ENCODE results near the gene PLAC1. TPM values are rescaled to one million over a fixed set of nuclear protein-coding genes. Genes with fewer than 3 reads are reported as not detected.

The PLAC1 gene
- total RNA-seq, 1 experiment from 2014 or later, result 0.51 TPM

DNA sequence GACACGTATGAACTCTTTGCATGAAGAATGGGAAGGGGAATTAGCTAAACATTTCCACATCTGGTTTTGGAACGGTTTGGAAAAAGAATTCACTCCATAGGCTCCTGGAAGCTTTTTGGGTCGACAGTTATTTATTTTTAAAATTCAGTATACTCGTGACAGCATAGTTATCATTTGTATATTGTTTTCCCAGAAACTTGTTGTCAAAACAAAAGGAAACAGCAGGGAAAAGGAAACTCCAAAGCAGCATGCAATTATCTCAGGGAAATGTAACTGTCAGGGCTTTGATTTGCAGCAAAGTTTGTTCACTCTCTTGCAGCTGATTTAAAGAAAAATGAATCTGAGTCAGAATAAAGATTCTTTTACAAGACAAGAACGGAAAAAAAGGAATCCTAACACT lies 86.5 kb downstream of the PLAC1 start:
- DNase-seq (ENCODE audit: low read depth, low spot score), result no peak
- Histone ChIP-seq H3K27me3 (ENCODE audit: control insufficient read depth, insufficient read depth, low read length) (no peaks in the 10 kb centered on the region), H3K27ac (ENCODE audit: low read length) (peak overlapping the region; percentile 60), H3K36me3 (ENCODE audit: control insufficient read depth, insufficient read depth, low read length) (no peaks in the 10 kb centered on the region), H3K4me1 (ENCODE audit: control insufficient read depth, insufficient read depth, low read length) (peaks cover 51% of the 10 kb centered on the region), H3K9me3 (ENCODE audit: control insufficient read depth, insufficient read depth, low read depth, low read length) (no peaks in the 10 kb centered on the region), H3K4me3 (ENCODE audit: low read depth in 2 of 2, low read length in 2 of 2) (no peak overlapping the region)
- CTCF ChIA-PET, result no interaction called here
- no peak for ATAC-seq
- TF ChIP-seq POLR2AphosphoS5 (IDR thresholded peaks at IDR 0.05; ENCODE audit: low read depth, low read length) (no peak), SIN3A (IDR thresholded peaks at IDR 0.05; ENCODE audit: borderline replicate concordance, insufficient read depth, low read depth, low read length) (no peak), TCF7L2 (IDR thresholded peaks at IDR 0.05; ENCODE audit: low read depth, low read length) (no peak)
- TF ChIP-seq, protein P1, sequence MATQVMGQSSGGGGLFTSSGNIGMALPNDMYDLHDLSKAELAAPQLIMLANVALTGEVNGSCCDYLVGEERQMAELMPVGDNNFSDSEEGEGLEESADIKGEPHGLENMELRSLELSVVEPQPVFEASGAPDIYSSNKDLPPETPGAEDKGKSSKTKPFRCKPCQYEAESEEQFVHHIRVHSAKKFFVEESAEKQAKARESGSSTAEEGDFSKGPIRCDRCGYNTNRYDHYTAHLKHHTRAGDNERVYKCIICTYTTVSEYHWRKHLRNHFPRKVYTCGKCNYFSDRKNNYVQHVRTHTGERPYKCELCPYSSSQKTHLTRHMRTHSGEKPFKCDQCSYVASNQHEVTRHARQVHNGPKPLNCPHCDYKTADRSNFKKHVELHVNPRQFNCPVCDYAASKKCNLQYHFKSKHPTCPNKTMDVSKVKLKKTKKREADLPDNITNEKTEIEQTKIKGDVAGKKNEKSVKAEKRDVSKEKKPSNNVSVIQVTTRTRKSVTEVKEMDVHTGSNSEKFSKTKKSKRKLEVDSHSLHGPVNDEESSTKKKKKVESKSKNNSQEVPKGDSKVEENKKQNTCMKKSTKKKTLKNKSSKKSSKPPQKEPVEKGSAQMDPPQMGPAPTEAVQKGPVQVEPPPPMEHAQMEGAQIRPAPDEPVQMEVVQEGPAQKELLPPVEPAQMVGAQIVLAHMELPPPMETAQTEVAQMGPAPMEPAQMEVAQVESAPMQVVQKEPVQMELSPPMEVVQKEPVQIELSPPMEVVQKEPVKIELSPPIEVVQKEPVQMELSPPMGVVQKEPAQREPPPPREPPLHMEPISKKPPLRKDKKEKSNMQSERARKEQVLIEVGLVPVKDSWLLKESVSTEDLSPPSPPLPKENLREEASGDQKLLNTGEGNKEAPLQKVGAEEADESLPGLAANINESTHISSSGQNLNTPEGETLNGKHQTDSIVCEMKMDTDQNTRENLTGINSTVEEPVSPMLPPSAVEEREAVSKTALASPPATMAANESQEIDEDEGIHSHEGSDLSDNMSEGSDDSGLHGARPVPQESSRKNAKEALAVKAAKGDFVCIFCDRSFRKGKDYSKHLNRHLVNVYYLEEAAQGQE (IDR thresholded peaks at IDR 0.05; ENCODE audit: insufficient read depth in 1 of 2, low read depth in 2 of 2, low read length in 1 of 2), result no peak
- TF ChIP-seq, protein P2, sequence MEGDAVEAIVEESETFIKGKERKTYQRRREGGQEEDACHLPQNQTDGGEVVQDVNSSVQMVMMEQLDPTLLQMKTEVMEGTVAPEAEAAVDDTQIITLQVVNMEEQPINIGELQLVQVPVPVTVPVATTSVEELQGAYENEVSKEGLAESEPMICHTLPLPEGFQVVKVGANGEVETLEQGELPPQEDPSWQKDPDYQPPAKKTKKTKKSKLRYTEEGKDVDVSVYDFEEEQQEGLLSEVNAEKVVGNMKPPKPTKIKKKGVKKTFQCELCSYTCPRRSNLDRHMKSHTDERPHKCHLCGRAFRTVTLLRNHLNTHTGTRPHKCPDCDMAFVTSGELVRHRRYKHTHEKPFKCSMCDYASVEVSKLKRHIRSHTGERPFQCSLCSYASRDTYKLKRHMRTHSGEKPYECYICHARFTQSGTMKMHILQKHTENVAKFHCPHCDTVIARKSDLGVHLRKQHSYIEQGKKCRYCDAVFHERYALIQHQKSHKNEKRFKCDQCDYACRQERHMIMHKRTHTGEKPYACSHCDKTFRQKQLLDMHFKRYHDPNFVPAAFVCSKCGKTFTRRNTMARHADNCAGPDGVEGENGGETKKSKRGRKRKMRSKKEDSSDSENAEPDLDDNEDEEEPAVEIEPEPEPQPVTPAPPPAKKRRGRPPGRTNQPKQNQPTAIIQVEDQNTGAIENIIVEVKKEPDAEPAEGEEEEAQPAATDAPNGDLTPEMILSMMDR (IDR thresholded peaks at IDR 0.05), result no peak
- intact Hi-C loops (cut with micrococcal nuclease; ENCODE audit: unreplicated experiment) (no loop called here), in situ Hi-C loops (cut with HindIII; ENCODE audit: low pct_unique_long_range_greater_than_20kb, low sequenced_read_pairs) (no loop called here)
- POLR2A ChIA-PET, result no interaction called here
- BruUV-seq (replicated peaks), result no TSS peak

DNA sequence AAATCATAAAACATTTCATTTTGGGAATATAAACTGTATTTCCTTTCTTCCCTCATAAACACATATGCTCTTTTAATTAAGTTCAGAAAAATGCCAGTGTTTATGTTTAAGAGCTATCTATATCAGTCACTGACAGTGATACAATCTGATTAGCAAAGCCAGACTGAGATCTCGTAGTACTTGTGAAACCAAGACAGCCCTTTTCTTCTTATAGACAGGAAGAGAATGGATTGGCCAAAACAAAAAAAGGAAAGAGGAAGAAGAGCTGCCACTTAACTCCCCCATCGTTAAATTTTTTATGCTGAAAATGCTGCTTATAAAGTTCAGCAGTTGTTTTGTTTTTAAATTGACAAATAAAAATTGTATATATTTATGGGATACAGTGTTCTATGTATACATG lies 87.4 kb downstream of the PLAC1 start:
- H3K36me3 ChIP-seq (ENCODE audit: control insufficient read depth, insufficient read depth, low read length), result no peaks in the 10 kb centered on the region
- no peak for TF ChIP-seq SIN3A (IDR thresholded peaks at IDR 0.05; ENCODE audit: borderline replicate concordance, insufficient read depth, low read depth, low read length)
- TF ChIP-seq, protein P2 (IDR thresholded peaks at IDR 0.05), result no peak
- intact Hi-C loops (cut with micrococcal nuclease; ENCODE audit: unreplicated experiment), result no loop called here
- no peaks in the 10 kb centered on the region for H3K27me3 ChIP-seq (ENCODE audit: control insufficient read depth, insufficient read depth, low read length)
- BruUV-seq (replicated peaks), result no TSS peak
- H3K4me1 ChIP-seq (ENCODE audit: control insufficient read depth, insufficient read depth, low read length), result peaks cover 51% of the 10 kb centered on the region
- no peak overlapping the region for H3K4me3 ChIP-seq (ENCODE audit: low read depth in 2 of 2, low read length in 2 of 2)
- H3K27ac ChIP-seq (ENCODE audit: low read length), result peak overlapping the region; percentile 60; the same call in 1 of the 2 replicates
- ChIA-PET POLR2A (interaction anchor here (0.6 kb wide), 1 partner anchor 289 kb away, joined by 3 read pairs; no protein-coding TSS in a partner anchor), CTCF (interaction anchor here (0.6 kb wide), 1 partner anchor 35 kb away, joined by 9 read pairs; no protein-coding TSS in a partner anchor)
- in situ Hi-C loops (cut with HindIII; ENCODE audit: low pct_unique_long_range_greater_than_20kb, low sequenced_read_pairs), result no loop called here
- H3K9me3 ChIP-seq (ENCODE audit: control insufficient read depth, insufficient read depth, low read depth, low read length), result no peaks in the 10 kb centered on the region
- ATAC-seq, result no peak
- no peak for DNase-seq (ENCODE audit: low read depth, low spot score)
